Measurements from ENCODE around the gene C1orf21.

Gene C1orf21

DNA sequence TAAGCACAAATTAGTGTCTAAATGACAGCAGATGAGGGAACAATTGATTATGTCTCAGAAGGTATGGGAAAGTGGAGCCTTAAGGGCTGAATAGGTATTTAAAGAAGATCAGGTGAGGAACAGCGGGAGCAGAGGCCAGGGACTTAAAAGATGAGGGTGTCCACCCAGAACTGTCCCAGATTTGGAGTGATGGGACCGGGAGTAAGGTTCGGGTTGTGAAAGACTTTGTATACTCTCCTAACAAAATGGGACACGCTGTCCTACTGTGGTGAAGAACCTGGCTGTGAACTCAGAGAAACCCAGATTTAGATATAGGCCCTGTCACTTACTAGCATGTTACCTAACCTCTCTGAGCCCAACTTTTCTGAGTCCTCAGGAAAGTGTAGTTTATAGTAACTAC is 140.6 kb downstream of the C1orf21 start:
- no peak for DNase-seq

DNA sequence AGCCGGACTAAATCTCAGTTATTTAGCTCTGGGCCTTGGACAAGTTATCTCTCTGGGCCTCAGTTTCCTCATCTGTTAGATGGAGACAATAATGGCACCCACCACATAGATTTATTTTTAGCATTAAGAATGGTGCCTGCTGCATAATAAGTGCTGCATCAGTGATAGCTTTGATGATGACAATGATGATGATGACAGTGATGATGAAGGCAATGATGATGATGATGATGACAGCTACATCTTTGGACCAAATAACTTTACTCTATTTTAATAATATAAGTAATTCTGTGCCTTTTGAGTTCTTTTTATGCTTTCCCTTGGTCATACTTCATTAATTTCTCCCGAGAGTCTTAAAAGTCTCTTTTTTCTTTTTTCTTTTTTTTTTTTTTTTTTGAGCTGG is 143.4 kb downstream of the C1orf21 start:
- no peak for DNase-seq

DNA sequence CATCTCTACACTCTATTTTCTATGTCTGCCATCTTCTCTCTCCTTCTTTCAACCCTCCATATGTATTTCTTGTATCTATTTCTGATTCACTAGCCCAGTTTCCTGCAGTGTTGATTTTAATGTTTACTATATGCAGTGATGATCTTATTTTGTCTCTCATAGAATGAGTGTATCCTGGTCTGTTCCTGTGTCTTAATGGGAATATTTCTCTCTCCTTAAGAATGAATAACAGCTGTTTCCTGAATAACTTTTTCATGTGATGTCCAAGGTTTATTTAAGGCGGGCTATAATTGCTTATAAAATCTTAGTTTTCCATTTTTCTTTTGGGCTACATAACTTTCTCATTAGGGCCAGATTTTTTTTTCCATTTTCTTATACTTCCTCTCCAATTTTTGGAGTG is 144.5 kb downstream of the C1orf21 start:
- no peak for DNase-seq

DNA sequence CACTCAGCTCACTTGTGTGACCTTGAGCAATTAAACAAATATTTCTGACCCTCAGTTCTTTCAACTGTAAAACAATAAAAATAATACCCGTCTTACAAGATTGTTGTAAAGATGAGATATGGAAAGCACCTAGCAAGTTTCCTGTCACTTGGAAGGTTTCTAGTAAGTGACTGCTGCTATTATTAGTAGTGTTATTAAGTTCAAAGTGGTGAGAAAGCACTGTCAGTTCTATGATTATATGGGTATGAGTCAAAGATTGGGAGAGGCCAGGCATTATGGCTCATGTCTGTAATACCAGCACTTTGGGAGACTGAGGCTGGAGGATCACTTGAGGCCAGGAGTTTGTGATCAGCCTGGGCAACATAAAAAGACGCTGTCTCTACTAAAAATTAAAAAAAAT is 145.4 kb downstream of the C1orf21 start:
- DNase-seq = no peak

DNA sequence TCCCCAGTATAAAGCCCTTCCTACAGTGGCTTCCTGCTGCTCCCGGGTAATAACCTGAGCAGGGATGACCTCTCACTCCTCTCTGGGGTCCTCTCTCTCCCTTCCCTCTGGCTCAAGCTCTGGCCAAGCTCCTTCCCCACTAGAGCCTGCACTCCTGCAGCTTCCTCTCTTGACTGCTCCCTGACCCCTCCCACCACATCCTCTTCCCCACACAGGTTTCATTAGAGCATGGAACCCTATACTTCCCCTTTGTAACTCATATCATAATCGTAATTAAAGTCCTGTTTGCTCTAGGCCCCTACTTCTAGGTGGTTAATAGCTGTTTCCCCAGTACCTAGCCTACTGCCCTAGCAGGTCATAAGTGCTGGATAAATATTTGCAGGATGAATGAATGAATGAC is 146.2 kb downstream of the C1orf21 start:
- DNase-seq = no peak

DNA sequence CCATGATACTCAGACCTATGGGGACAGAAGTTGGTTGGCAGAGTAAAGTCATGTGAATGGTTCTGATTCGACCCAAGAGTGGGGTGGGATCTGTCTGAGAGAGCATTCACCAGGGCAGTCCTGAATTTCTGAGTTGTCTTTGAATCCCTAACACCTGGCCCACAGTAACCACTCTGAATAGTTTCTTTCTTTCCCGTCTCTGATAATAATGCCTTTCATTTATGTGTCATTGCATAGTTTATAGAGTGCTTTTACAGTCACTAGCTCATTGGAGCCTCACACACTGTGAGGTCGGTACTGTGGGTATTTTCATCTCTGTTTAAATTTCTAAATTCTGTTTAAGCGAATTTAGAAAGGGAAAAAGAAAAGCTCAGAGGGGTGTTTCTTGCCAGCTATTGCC is 147.1 kb downstream of the C1orf21 start:
- DNase-seq = no peak

DNA sequence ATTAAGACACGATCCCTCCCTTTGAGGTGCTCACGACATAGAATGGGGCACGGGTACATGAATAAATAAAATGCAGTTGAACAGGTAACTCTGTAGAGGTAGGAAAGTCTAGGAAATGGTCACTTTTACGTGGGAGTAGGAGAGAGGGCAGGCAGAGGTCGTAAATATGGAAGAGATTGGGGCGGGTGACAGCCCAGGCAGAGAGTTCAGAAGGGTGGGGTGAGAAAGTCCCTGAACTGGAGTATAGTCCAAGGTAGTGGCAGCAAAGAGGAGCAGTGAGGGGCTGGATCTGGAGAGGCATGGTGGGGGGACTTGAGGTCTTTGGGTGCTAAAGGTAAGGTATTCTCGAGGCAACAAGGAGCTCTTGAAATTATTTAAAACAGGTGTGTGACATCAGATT is 147.9 kb downstream of the C1orf21 start:
- DNase-seq = no peak

DNA sequence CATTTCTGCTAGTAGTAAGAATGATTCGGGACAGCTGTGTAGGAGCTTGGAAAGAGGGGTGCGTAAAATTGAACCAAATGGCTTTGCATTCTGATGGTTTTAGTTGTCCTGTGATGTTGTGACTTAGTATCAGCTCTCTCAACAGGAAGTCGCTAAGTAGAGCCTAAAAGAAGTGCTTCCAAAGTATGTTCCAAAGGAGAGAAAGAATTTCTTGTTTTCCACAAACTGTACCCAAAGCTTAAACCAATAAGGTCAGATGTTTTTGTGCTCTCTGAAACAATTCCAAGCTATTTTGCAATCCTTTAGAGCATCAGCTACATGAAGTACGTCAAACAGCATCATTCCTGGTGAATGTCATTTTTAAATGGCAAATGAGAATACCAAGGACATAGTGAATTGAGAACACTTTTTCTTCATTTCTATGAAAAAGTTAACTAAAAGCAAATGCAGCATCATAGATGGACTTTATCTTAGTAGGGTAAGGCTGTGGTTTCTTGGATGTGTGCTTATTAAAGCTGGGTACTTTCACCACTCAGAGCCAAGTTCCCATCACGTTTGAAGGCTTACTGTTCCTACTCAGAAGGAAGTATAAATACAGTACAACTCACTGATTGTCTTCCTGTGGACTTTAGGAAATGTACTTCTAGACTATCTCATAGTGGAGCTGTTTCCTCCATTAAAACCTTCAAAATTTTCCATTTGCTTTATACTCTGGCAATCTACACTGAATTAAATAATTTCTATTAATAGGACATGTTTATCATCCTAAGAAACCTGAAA is 148.6 kb downstream of the C1orf21 start:
- no peak for DNase-seq

DNA sequence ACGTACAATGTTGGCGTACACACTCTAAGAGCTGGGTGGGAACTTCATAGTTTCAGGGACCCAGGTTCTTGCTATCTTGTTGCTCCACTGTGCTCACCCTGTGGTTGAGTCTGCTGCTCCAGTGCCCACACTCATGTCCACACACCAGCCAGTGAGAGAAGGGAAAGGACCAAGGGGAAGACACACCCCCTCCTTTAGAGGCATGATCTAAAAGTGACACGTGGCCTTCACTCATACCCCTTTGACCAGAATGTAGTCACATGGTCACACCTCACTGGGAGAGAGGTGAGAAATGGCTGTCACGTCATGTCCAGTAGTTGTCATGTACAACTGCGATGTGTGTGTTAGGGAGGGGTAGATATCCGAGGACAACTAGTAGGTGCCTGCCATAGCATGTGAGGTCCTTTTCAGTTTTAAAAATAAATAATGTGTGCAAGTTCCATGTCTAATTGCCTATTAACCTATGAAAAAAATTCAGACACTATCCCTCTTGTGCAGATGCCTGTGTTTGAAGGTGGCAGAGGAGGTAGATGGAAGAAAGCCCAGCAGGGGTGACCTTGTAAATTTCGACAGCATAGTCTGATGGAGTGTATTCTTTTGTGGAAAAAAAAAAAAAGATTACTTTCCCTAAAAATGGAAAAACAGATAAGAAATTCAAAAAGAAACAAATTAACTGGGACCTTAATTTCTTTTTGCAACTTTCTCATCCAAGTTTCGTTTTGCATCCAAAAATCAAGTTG is 149.6 kb downstream of the C1orf21 start:
- DNase-seq = no peak

DNA sequence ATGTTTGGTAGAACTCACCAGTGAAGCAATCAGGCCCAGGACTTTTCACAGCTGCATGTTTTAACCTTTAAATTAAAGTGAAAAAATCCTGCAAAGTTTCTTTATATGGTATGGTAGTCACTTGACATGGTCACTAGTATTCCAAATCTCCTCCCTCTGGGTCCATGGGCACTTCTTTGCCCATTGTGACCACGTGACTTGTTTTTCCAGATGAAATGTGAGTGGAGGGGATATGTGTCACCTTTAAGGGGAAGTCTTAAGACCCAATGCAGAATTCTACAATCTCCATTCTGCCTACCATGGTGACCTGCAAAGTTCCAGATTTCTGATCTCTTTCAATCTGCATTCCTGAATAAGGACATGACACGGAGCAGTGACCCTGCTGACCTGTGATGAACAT is 152.8 kb downstream of the C1orf21 start:
- DNase-seq = no peak

DNA sequence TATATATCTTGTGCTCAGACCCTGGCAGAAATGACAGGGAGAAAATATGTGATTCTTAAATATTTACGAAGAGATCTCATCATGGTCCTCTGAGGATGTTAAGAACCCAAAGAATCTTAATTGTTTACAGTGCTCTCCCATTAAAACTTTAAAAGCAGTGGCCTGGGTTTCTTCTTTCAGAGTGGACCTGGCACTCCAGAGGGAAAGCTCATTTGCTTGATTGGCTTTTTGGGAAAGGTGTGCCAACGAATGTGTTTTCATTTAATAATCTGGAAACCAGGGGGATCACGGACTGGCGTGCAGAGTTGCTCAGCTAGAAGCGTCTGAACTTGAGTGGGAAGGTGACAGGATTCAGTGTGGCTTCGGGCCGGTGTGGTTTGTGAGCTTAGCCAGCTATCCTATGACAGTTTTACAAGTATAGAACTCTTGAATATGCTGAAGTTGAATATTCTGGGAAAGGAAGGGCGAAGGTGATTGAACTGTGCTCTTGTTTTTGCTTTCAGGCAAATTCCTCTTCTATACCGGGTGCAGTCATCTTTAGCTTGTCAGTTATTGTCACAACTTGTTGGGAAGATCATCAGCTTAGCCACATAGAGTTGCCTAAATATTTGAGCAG is 154.8 kb downstream of the C1orf21 start:
- no peak for DNase-seq

DNA sequence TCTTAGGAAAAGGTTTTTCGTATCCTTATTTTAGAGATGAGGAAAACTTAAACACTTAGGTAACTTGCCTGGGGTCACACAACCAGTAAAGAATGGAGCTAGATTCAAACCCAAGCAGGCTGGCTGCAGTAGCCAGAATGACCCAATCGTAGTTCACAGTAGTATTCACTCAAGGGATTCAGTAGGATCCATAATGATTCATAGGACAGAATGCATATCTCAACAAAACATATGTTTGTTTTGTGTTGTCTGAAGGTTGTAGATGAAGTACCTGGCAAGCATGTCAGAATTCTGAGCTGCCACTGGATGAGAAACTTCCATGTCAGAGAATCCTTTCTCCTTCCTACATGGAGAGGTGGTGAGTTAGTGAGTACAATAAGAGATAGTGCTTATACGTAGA is 155.5 kb downstream of the C1orf21 start:
- no peak for DNase-seq

DNA sequence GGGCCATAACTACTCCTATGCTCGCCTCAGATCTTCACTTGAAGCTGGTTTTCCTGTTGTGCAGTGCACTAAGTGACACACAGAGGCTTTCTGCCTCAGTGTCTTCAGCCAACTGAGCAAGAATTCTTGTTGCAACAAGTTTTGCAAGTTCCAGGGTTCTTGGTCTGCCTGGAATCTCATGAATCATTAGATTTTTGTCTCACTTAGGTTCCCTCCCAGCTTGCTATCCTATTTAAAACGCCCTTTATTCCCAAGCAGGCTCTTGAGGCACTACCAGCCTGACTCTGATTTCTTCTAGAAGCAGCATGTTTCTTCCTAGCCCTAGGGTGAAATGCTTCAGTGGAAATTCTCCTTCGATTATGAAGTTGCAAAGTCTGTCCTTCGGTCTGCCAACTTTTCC is 158.8 kb downstream of the C1orf21 start:
- no peak for DNase-seq

DNA sequence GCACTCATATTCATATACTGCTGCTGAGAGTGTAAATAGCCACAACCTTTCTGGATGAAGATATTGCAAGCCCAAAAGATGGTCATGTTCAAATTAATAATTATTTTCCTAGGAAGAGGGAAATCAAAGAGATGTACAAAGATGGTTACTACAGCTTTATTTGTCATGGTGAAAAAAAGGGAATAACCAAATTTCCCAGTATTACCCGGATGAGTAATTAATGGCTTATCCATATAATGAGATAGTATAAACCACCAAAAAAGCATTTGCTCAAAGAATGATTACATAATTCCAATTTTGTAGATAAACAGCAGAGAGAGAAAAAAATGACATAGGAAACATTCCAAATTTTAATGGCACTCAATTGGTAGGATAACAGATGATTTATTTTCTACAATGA is 165.6 kb downstream of the C1orf21 start:
- no peak for DNase-seq

DNA sequence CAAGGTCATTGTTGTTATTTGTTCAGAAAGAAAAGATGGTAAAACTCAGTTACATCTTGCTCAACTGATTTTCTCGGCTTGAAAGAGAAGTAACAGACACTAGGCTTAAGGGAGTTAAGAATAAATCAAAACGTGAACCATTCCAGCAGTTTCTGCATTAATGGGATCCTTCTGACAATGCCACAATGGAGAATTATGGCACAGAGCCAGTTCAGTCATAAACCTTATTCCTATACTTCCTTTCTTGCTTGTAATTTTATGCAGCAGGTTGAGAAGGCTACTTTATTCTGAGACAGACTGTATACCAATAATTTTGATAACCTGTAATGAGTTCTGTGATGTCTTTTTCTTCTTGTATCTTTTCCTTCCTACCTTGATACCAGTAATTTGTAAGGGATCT is 167.0 kb downstream of the C1orf21 start:
- DNase-seq = no peak

DNA sequence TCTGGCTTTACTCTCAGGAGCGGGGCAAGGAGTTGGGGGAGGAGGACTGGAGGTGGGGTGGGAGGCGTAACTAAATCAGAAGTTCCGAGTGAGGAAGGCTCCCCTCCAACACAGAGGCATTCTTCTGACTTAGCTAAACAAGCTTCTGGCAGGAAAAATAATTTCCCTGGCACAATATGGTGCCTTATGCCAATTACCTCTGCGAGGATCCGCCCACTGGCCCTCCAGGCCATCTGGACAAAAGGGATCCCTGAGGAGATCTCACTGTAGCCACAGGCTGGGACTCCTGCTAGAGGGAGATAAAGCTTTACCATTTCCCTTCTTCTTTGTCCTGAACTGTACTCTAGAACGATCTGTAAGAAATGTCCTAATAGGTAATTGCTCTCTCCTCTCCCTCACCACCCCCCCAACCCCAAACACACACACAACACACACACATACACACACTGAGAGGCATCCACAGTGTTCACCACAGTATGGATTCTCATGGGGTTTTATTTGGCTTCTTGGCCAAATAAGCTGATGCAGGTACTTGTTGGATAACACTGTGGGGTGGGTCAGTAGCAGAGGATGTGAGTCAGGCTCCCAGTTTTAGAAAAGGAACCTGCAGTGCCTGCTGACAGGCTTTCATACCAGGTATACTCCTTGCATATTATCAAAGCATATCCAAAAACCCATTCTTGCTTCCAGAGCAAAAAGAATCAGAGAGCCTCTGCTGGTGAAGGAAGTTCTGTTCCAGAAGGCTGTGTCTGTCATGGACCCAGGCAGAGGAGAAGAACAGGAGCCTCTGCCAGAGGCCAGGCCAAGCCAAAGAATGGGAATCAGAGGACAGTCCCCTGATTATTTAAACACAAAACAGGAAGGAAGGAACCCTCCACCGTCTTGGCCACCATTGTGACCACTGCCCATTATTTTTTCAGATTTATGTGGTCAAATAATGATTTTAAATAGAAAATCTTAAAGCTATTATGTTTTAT is 169.1 kb downstream of the C1orf21 start:
- no peak for DNase-seq

DNA sequence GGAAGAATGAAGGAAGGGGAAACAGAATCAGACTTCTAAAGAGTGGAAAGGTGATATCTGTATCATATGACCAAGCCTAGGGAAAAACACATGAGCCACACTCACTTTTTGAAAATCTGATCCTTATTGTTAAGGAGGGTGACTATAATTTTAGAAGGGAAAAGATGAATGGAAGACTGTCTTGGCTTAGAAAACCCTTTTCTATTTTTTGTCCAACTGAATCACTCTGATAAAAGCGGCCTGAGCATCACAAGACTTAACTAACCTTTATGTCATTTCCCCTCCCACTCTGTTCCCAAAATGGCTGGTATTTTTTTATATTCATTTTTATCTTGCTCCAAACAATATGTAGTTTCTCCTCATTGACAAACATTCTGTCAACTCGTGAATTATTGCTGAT is 169.8 kb downstream of the C1orf21 start:
- DNase-seq = no peak

DNA sequence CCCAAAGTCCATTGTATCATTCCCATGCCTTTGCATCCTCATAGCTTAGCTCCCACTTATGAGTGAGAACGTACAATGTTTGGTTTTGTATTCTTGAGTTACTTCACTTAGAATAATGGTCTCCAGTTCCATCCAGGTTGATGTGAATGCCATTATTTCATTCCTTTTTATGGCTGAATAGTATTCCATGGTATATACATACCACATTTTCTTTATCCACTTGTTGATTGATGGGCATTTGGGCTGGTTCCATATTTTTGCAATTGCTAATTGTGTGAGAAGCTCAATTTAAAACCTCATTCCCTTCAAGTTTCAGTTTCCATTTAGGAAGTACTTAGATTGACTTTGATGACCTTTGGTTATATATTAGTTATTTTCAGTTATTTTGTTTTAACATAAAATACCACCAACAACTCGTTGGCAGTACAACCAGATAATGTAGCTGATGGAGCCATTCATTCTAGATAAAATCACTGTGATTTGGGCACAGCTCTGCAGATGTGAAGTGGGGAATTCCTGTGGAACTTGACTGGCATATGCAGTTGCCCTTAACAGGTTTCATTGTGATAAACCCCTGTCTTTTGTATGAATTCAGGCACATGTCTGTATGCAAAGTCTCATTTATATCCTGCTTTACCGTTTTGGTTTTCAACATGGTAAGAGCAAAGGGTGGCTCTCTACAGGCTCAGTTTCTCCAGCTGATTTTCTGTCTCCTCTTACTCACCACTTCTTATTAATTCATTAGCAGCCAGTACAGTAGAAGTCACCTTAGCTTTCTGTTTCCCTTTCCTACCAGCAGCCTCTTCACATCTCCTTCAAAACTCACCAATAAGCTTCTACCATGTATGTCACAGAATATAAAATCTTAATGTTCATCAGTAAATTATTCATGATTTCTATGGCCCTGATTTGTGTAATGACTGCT is 170.9 kb downstream of the C1orf21 start:
- DNase-seq = no peak

DNA sequence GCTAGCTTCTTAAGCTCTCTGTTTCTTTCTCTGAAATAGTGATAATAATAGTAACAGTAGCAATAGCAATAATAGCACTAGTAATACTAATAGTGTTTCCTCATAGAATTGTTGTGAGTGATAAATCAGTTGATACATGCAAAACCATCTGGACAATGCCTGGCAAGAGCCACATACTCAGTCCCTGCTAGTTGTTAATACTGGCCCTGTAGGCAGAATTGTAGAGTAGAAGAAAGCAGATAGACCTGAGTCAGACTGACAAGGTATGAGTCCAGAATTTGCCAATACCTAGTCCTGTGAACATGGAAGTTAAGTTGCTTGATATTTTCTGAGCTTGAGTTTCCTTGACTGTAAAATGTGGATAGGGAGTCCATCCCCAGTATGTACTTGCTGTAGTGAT is 171.9 kb downstream of the C1orf21 start:
- DNase-seq = no peak

DNA sequence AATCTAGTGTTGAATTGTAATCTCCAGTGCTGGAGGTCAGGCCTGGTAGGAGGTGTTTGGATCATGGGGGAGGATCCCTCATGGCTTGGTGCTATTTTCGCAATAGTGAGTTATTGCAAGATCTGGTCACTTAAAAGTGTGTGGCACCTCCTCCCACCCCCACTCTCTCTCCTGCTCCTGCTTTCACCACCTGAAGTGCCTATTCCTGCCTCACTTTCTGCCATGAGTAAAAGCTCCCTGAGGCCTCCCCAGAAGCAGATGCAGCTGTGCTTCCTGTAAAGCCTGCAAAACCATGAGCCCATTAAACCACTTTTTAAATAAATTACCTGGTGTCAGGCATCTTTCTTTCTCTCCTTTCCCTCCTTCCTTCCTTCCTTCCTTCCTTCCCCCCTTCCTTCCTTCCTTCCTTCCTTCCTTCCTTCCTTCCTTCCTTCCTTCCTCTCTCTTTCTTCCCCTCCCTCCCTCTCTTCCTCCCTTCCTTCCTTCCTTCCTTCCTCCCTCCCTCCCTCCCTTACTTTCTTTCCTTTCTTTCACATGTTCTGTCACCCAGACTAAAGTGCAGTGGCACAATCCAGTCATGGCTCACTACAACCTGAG is 172.4 kb downstream of the C1orf21 start:
- no peak for DNase-seq

DNA sequence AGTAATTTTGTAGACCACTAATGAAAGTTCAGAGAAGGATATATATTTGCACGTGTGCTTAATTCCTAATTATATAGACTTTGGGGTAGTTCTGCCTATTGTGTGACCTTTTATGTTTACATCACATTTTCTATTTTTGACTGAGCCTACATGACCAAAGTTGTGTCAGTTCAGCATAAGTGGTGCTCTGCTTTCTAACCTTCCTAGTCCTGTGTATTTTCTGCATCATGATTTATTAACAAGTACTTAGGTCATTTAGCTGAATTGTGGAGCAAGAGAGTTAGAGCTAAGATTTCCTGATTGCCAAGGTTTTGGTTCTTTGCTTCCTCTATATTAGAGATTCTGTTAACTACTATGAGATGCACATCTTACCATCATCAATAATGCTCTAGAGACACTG is 176.0 kb downstream of the C1orf21 start:
- no peak for DNase-seq

Measured in stimulated activated CD4-positive, alpha-beta T cell treated with anti-CD3 and anti-CD28 coated beads, Interleukin-2, amount 100 ng/mL, for 48 hours (primary cell).